NCI-H748 (cell line): ENCODE data around the gene IL22RA1.
A peak's percentile ranks its signal among the peaks of the same experiment; 100 is the strongest.

Source experiments
- DNase-seq: peaks from one replicate; lab custom pipeline; 2025; ENCODE audit not compliant: unreplicated experiment; lab: John Stamatoyannopoulos, UW

The IL22RA1 gene

DNA sequence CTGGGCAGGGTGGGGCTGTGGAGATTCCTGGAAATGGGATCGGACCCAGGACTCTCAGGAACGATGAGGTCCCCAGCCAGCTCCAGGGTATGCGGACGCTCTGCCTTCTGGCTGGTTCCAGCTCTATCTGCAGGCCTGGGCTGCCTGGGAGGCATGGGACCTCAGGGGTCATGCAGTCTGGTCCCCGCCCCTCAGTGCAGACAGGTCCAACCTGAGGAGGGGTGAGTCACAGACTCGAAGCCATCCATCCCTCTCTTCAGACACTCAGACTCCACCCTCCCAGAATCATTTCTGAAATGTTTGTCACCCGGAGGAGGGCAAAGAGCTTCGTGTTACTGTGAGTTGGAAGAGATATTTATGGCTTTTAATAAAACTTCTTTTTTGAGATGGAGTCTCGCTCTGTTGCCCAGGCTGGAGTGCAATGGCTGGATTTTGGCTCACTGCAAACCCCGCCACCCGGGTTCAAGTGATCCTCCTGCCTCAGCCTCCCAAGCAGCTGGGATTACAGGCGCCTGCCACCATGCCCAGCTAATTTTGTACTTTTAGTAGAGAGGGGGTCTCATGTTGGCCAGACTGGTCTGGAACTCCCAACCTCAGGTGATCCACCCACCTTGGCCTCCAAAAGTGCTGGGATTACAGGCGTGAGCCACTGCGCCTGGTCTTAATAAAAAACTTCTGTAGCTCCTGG, 25.1 kb downstream of the IL22RA1 start:
- no peak for DNase-seq

GRCh38 chr1:24117132-24117531, 25.8 kb downstream of the IL22RA1 start:
- no peak for DNase-seq

DNA sequence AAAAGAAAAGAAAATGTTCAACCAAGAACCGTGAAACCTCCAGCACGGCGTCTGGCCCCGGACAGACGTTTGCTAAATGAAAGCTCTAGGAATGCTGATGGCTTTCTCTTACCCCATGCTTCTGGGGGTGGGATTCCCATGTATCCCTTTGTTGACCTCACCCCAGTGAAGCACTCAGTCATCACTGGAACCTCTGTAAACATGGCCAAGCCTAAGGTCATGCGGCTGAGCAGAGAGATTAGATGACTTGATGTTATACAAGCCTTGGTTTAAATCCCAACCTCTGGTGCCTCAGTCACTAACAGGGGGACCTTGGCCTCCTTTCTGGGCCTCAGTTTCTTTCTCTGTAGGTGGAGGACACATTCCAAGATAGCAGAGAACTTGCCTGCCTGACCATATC, 28.2 kb downstream of the IL22RA1 start:
- no peak for DNase-seq

DNA sequence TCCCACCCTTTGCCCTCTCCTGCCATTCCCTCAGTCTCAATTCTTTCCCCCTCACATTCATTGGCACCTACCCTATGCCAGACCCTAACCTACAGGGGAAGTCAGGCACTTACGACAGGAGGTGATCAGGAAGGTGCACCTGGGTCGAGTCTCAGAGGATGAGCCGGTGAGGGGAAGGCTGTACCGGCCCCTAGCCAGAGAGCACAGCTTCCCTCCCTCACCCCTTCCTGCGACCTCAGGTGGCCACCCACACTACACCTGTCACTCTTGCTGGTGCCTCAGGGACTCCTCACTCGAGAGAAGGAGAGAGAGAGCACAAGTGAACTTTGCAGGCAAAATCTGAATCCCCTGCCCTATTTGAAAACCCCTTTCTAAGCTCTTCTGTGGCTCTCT, 29.3 kb downstream of the IL22RA1 start:
- DNase-seq, result no peak

GRCh38 chr1:24111996-24112779, 30.8 kb downstream of the IL22RA1 start, which contains the start of gene MYOM3:
Gene MYOM3, minus strand, starts transcription at chr1:24112135. Its CDS starts 3,499 bp downstream, at chr1:24108636.
- DNase-seq, result peak; percentile 1

DNA sequence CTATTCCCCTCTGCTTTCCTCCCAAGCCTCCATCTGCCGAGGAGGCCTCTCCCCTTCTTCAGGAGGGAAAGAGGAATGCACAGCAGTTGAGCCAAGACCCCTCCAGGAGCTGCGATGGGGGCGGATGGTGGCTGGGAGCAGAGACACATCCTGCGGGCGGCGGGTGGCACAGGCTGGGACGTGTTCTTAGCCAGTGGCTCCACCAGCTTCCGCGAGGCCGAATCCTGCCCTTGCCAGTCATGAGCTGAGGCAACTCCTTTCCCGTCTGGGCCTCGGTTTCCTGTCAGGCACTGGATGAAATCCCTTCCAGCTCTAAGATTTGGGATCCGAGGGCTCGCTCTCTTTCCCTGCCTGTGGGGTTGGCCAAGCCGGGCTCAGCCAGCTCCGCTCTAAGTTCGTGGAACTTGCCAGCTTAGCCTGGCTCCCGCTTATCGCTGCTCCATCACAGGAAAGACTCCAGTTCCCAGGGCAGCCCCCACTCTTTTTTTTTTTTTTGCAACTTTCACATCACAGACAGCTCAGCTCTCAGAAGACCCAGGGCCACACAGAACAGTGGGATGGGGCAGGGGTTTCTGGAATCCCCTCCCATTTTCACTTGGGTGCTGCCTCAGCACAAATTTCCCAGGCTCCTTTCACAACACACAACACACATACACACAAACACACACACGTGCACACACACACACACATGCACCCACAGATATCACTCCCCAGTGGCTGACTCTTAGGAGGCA, 31.5 kb downstream of the IL22RA1 start:
- DNase-seq, result no peak

DNA sequence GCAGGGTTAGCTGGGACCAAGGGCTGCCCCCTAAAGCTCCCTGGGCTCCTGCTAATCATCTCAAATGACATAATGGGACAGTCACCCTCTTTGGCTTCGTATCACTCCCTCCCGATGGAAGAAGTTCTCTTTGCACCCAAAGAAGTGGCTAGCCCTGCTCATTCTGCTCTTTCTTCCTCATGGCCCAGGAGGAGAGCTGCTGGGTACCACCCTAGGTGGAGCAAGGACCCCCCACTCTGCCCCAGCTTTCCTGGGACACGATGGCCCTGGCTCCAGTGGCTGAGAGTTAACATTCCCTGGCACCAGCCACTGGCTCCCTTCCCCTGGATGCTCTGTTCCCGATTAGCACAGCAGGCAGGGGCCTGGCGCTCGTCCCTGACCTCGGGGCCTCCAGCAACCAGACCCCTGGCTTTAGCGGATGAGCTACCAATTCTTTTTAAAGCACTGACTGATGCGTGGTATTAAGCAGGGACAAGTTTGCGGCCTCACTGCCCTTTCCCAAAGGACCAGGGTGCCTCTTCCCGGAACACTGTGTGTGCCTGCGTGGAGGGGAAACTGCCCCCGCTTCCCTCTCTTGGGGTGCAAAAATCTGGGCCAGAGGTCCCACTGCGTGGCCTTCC, 32.2 kb downstream of the IL22RA1 start:
- no peak for DNase-seq

DNA sequence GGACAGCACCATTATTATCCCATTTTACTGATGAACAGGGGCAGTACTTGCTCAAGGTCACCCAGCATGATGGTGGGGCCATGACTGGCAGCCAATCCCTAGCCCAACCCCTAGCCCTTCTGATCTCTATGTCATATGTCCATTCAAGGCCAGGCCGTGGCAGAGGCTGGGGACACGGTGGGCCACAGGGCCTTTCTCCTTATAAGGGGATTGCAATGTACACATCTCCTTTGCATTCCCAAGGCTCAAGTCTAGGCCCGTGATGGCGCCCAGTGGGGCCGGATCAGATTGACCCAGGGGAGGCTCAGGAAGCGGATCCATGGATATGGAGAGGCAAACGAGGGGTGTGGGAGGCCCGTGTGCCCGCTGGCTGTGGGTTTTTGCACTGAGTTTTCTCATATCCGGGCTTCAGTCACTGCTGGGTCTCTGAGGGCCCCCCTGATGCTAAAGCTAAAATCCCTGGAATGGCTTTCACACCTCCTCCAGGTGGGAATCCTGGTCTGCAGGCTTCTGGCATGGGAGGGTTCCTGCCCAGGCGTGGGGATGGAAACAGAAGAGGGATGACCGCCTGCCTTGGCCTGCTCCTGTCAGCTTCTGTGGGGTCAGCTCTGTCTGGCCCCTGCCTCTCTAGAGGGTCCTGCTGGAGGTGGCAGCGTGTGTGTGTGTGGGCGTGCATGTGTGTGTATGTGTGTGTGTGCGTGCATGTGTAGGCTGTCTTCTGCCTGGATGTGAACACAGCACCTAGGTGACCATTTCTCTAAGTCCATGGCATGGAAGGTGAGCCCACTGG, 33.1 kb downstream of the IL22RA1 start:
- DNase-seq, result no peak

- DNase-seq, result no peak
Measured at GRCh38 chr1:24109166-24109483, 33.8 kb downstream of the IL22RA1 start.

GRCh38 chr1:24108334-24109165, 34.4 kb downstream of the IL22RA1 start:
- DNase-seq, result no peak

DNA sequence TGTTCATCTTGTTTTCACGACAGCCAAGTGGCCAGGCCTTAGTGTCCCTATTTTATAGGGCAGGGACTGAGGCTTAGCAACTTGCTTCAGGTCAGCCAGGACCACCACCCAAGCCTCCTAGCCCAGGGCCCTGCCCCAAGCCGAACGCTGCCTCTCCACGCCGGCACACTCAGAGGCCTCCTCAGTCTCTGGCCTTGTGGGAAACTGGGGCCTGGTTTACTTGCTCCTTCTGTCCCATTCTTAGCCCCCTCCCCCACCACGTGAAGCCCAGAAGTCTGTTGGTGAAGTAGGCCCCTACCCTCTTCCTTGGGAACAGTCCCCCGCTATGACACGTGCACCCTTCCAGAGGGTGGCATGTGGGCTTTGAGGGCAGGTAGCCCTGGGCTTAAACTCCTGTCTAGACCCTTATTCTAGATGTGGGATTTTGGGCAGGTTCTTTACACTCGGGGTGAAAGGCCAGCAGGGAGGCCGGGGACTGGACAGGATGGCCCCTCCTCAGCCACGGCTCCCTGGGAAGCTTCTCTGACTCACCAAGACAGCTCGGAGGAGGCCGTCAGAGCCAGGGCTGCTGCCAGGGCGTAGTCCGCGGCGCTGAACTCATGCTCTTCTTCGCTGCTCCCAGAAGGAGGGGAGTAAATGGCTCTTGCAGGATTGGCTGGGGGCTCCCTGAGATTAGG, 35.3 kb downstream of the IL22RA1 start:
- DNase-seq, result no peak

- no peak for DNase-seq
Measured at GRCh38 chr1:24105368-24106160, 37.4 kb downstream of the IL22RA1 start.

GRCh38 chr1:24104854-24105253, 38.1 kb downstream of the IL22RA1 start:
- no peak for DNase-seq

DNA sequence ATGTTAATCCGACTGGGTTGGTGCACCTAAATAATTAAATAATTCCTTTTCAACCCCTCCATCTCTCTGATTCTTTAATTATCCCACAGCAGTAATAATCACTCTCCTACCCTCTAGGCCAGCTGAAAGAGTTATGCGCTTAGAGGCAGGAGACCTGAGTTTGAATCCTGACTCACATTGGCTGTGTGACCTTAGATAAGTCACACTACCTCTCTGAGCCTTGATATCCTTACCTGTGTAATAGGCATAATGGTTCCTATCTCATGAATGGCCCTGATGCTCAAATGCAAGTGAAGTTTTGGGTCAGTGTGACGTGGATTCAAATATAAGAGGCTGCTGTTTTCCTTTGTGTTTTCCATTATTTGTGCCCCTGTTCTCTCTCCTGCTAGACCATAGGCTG, 39.1 kb downstream of the IL22RA1 start:
- no peak for DNase-seq

GRCh38 chr1:24103408-24103807, 39.5 kb downstream of the IL22RA1 start:
- no peak for DNase-seq

DNA sequence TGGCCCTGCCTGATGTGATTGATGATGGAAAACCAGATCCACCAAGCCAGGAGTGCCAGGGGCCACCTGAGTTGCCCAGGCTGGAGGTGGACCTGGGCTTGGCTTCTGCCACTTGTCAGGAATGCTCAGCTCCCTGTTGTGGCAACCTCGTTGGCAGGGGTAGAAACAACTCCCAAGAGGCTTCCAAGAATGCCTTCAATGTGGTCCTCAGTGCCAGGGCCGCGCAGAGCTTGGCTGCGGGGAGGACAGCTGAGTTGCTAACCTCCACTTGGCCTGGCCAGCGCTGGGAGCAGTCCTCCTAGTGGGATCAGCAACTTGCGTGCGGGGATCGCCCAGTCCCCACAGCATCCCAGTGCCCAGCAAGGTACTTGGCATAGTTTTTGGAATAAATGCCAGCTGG, 40.0 kb downstream of the IL22RA1 start:
- no peak for DNase-seq

GRCh38 chr1:24101796-24102586, 40.9 kb downstream of the IL22RA1 start:
- DNase-seq, result no peak
